NB4 (cell line): ENCODE measurements around the gene FER.

Experiments used
- MYC ChIP-seq: IDR thresholded peaks from 2 replicates; pipeline ENCODE4 v1.6.1; 2011; ENCODE audit warnings: low read depth, low read length
- POLR2A ChIP-seq: IDR thresholded peaks from 2 replicates; pipeline ENCODE4 v1.6.1; 2011; ENCODE audit warnings: mild to moderate bottlenecking; ENCODE audit not compliant: insufficient read length; ENCODE audit errors: extremely low read depth
- TF ChIP-seq, protein P1 (sequence below): IDR thresholded peaks from one replicate; pipeline ENCODE4 v1.5.1; 2012; ENCODE audit warnings: low read depth, low read length
- TF ChIP-seq, protein P2 (sequence below): IDR thresholded peaks from 2 replicates; pipeline ENCODE4 v1.6.1; 2011; ENCODE audit warnings: low read depth, low read length

DNA sequence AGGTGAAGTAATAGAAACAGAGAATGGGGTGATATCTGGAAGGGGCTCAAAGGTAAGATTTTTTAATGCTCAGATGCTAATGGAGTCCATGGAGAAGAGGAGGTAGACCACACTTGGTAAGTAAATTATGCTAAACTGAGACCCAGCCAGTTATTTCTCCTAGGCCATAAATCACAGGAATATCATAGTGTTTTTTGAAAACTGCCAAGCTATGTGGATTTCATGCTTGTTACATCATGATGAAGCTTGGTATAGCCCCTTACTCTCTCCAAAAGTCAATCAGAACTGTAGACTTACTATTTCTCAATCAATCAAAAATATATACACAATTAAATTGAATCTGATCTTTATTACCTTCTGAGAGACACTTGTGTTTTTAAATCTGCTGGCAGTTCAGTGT, 409.2 kb downstream of the FER start:
- TF ChIP-seq, protein P1, sequence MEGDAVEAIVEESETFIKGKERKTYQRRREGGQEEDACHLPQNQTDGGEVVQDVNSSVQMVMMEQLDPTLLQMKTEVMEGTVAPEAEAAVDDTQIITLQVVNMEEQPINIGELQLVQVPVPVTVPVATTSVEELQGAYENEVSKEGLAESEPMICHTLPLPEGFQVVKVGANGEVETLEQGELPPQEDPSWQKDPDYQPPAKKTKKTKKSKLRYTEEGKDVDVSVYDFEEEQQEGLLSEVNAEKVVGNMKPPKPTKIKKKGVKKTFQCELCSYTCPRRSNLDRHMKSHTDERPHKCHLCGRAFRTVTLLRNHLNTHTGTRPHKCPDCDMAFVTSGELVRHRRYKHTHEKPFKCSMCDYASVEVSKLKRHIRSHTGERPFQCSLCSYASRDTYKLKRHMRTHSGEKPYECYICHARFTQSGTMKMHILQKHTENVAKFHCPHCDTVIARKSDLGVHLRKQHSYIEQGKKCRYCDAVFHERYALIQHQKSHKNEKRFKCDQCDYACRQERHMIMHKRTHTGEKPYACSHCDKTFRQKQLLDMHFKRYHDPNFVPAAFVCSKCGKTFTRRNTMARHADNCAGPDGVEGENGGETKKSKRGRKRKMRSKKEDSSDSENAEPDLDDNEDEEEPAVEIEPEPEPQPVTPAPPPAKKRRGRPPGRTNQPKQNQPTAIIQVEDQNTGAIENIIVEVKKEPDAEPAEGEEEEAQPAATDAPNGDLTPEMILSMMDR: no peak
- TF ChIP-seq, protein P2, sequence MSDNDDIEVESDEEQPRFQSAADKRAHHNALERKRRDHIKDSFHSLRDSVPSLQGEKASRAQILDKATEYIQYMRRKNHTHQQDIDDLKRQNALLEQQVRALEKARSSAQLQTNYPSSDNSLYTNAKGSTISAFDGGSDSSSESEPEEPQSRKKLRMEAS: no peak
- no peak for TF ChIP-seq POLR2A
- TF ChIP-seq MYC: no peak
